GM18868 (cell line): Measurements from ENCODE around the gene DENND2D.

Experiments
- ATAC-seq: cut with Tn5 transposase; IDR thresholded peaks from one replicate; pipeline ENCODE4 v1.9.1; 2021; ENCODE audit warnings: mild to moderate bottlenecking, moderate library complexity; ENCODE audit not compliant: unreplicated experiment

Gene DENND2D

GRCh38 chr1:111141245-111142220 lies 58.9 kb downstream of the DENND2D start:
- ATAC-seq = no peak

GRCh38 chr1:111140680-111140967 lies 59.8 kb downstream of the DENND2D start:
- ATAC-seq = no peak

- peak; percentile 67 for ATAC-seq
Observed at GRCh38 chr1:111139956-111140679, 60.3 kb downstream of the DENND2D start, which contains the start of the genes CEPT1 and DRAM2. TSS of gene CEPT1 (plus strand) at chr1:111140223. CDS start at chr1:111147715, 7,492 bp downstream. TSS of gene DRAM2 (minus strand) at chr1:111140093. CDS start at chr1:111131554, 8,539 bp downstream.

GRCh38 chr1:111139324-111139955 lies 61.0 kb downstream of the DENND2D start:
- no peak for ATAC-seq
